Spleen (tissue), 7 donors: Measurements from ENCODE around the gene FASTKD1.

Experiments
- CTCF ChIP-seq, 11 experiments: fragments of 200-600 bp in 7 of 11; fragments of 450-650 bp in 4 of 11; sonication (generic) in 4 of 11; IDR thresholded peaks in 8 of 11; conservative IDR thresholded peaks in 3 of 11; 1 replicate in 7 of 11; 2 replicates in 4 of 11; pipeline versions ENCODE4 v1.4.0 to v1.8.0; 2016 to 2021; ENCODE audit warnings: antibody characterized with exemption in 11 of 11, inconsistent platforms in 4 of 11, mild to moderate bottlenecking in 1 of 11
- POLR2A ChIP-seq, 3 donors: fragments of 450-650 bp; IDR thresholded peaks; one replicate each; pipeline ENCODE4 v1.5.1; 2017; ENCODE audit warnings: antibody characterized with exemption in 3 of 3, mild to moderate bottlenecking in 1 of 3
- POLR2AphosphoS5 ChIP-seq, 3 donors: sonication (generic); formaldehyde crosslinking; IDR thresholded peaks; one replicate each; pipeline ENCODE4 v1.5.1; 2017; ENCODE audit warnings: antibody characterized with exemption in 3 of 3
- donor health status: DM: no; HTN: no; CAD: no; lungs with moderate emphysema.
- donor health status: DM: no; HTN: no; CAD: no.
- donor health status: DM: no; HTN: no; CAD: no.

GRCh38 chr2:169493360-169493759 is 80.3 kb downstream of the FASTKD1 start:
- TF ChIP-seq CTCF (IDR thresholded peaks at IDR 0.05 in 8 of 11, conservative IDR thresholded peaks at IDR 0.05 in 3 of 11) (no peak), POLR2AphosphoS5 (IDR thresholded peaks at IDR 0.05) (no peak), POLR2A (IDR thresholded peaks at IDR 0.05) (no peak)
